HepG2 (cell line): ENCODE results near the gene MTA3. TPM values are rescaled to one million over a fixed set of nuclear protein-coding genes. Genes with fewer than 3 reads are reported as not detected.
A peak's percentile ranks its signal among the peaks of the same experiment; 100 is the strongest.

Experiments
- CHD2 ChIP-seq: IDR thresholded peaks from 2 replicates; pipeline ENCODE4 v1.6.1; 2011; ENCODE audit warnings: low read depth, low read length, improper control_type of control experiment
- FOXP4 ChIP-seq: sonication (generic); formaldehyde crosslinking; IDR thresholded peaks from 2 replicates; pipeline ENCODE4 v1.4.0; 2020; ENCODE audit warnings: missing genetic modification reagents
- MAFF ChIP-seq: IDR thresholded peaks from 2 replicates; pipeline ENCODE4 v1.6.1; 2011; ENCODE audit warnings: low read depth, low read length, improper control_type of control experiment
- MAX ChIP-seq: IDR thresholded peaks from 2 replicates; pipeline ENCODE4 v1.6.1; 2012; ENCODE audit warnings: inconsistent platforms
- NPAS2 ChIP-seq: sonication (generic); formaldehyde crosslinking; IDR thresholded peaks from 2 replicates; pipeline ENCODE4 v1.8.0; 2022; ENCODE audit warnings: mild to moderate bottlenecking, missing genetic modification reagents, borderline replicate concordance
- PHF20 ChIP-seq: sonication (generic); formaldehyde crosslinking; IDR thresholded peaks from 2 replicates; pipeline ENCODE4 v1.5.0; 2020; ENCODE audit warnings: mild to moderate bottlenecking, missing genetic modification reagents
- PRPF4 ChIP-seq: fragments of 200-400 bp; formaldehyde crosslinking; IDR thresholded peaks from 2 replicates; pipeline ENCODE4 v1.6.1; 2016; ENCODE audit warnings: low read length, low read depth; ENCODE audit not compliant: poor library complexity, severe bottlenecking
- STAT5B ChIP-seq: sonication (generic); formaldehyde crosslinking; IDR thresholded peaks from 2 replicates; pipeline ENCODE4 v1.4.0; 2020; ENCODE audit warnings: missing genetic modification reagents
- TBX3 ChIP-seq: fragments of 450-650 bp; IDR thresholded peaks from 2 replicates; pipeline ENCODE4 v1.6.1; 2017; ENCODE audit warnings: antibody characterized with exemption, mild to moderate bottlenecking, inconsistent platforms, borderline replicate concordance
- TP53 ChIP-seq: sonication (generic); formaldehyde crosslinking; conservative IDR thresholded peaks from 2 replicates; pipeline ENCODE4 v1.4.0; 2020; ENCODE audit warnings: missing genetic modification reagents
- ZBTB7A ChIP-seq: sonication (generic); formaldehyde crosslinking; IDR thresholded peaks from 2 replicates; pipeline ENCODE4 v1.8.0; 2022; ENCODE audit warnings: mild to moderate bottlenecking, missing genetic modification reagents
- ZNF605 ChIP-seq: sonication (generic); formaldehyde crosslinking; IDR thresholded peaks from 2 replicates; pipeline ENCODE4 v1.8.0; 2022; ENCODE audit warnings: mild to moderate bottlenecking, missing genetic modification reagents
- ZNF710 ChIP-seq: sonication (generic); formaldehyde crosslinking; IDR thresholded peaks from 2 replicates; pipeline ENCODE4 v1.5.0; 2020; ENCODE audit warnings: mild to moderate bottlenecking, missing genetic modification reagents, borderline replicate concordance
- polyA plus RNA-seq, 8 experiments: library from polyadenylated mRNA; depleted of rRNA in 3 of 8; stranded (reverse) in 7 of 8; unstranded in 1 of 8; fragments of >200 nt; fragmentation: Illumina TruSeq in 4 of 8; extraction: Trizol in 4 of 8; gene quantifications; 2 replicates each; pipeline versions ENCODE4 v1.2.1 to v1.2.3, GENCODE V29; 2011 to 2016; ENCODE audit warnings: low read depth in 4 of 8, missing spikeins in 1 of 8, mixed read lengths in 1 of 8; ENCODE audit not compliant: insufficient read depth in 1 of 8
- total RNA-seq, 5 experiments: library from RNA; depleted of rRNA; stranded (reverse); fragments of >200 nt; fragmentation: Illumina TruSeq; extraction: Trizol; gene quantifications; 2 replicates each; pipeline ENCODE4 v1.2.3, GENCODE V29; 2016; ENCODE audit warnings: low read depth in 1 of 5
- TF ChIP-seq, protein P1 (sequence below): sonication (generic); formaldehyde crosslinking; IDR thresholded peaks from 2 replicates; pipeline ENCODE4 v1.8.1; 2022; ENCODE audit warnings: low read depth, mild to moderate bottlenecking, missing genetic modification reagents

The MTA3 gene
- total and polyA plus RNA-seq, 2 of the 13 experiments (the other 11 are each of a cell fraction or from before 2014, with no cell fraction given) = 48.8 to 77.8 TPM

DNA sequence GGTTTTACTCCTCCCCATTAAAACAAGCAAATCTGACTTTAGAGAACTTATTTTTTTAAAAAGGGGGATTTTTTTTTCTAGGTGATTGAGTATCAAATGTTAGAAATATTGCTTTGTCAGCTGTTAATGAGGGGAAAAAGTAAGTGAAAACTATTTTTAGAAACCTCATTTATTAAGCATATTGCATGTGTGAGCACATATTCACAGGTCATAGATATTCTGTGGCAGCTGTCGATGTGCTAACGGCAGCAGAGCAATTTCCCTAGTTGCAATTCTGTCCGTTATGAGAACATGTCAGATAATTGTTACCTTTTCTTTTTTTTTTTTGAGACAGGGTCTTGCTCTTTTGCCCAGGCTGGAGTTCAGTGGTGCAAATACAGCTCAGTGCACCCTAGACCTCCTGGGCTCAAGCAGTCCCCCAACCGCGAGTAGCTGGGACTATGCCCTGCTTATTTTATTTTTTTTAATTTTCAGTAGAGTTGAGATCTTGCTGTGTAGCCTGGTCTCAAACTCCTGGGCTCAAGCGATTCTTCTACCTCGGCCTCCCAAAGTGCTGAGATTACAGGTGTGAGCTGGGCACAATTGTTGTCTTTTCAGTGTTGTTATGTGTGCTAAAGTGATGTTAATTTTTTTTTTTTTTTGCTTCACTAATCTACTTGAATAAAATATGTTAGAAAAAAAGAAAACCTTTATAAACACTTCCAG is 69.8 kb downstream of the MTA3 start (continued):
- TF ChIP-seq ZNF710 (CRISPR knock-in tag) = no peak
- TF ChIP-seq PHF20 (CRISPR knock-in tag) = no peak
- no peak for TF ChIP-seq MAX
- TF ChIP-seq TP53 = no peak
- TF ChIP-seq MAFF = peak; percentile 89
- no peak for TF ChIP-seq CHD2
- TF ChIP-seq ZNF605 (CRISPR knock-in tag) = no peak
- TF ChIP-seq ZBTB7A (CRISPR knock-in tag) = no peak
- no peak for TF ChIP-seq STAT5B (CRISPR knock-in tag)
- no peak for TF ChIP-seq FOXP4 (CRISPR knock-in tag)
- peak; percentile 31 for TF ChIP-seq PRPF4
- TF ChIP-seq TBX3 = no peak
- TF ChIP-seq, protein P1, sequence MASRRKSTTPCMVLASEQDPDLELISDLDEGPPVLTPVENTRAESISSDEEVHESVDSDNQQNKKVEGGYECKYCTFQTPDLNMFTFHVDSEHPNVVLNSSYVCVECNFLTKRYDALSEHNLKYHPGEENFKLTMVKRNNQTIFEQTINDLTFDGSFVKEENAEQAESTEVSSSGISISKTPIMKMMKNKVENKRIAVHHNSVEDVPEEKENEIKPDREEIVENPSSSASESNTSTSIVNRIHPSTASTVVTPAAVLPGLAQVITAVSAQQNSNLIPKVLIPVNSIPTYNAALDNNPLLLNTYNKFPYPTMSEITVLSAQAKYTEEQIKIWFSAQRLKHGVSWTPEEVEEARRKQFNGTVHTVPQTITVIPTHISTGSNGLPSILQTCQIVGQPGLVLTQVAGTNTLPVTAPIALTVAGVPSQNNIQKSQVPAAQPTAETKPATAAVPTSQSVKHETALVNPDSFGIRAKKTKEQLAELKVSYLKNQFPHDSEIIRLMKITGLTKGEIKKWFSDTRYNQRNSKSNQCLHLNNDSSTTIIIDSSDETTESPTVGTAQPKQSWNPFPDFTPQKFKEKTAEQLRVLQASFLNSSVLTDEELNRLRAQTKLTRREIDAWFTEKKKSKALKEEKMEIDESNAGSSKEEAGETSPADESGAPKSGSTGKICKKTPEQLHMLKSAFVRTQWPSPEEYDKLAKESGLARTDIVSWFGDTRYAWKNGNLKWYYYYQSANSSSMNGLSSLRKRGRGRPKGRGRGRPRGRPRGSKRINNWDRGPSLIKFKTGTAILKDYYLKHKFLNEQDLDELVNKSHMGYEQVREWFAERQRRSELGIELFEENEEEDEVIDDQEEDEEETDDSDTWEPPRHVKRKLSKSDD (CRISPR knock-in tag) = no peak
- TF ChIP-seq NPAS2 = no peak
- TF ChIP-seq, all 625 proteins: peak for 5
